NCI-H526 treated with DMSO at 0.1 percent for 48 hours (cell line): ENCODE results near the gene HMCN2.

Experiments used
- DNase-seq: peaks from one replicate; lab custom pipeline; 2025; lab: John Stamatoyannopoulos, UW

Gene HMCN2

GRCh38 chr9:130470950-130471349 is 205.4 kb downstream of the HMCN2 start:
- DNase-seq, result no peak

GRCh38 chr9:130471411-130472183 is 206.0 kb downstream of the HMCN2 start:
- DNase-seq, result no peak

GRCh38 chr9:130472184-130472705 is 206.7 kb downstream of the HMCN2 start:
- no peak for DNase-seq

GRCh38 chr9:130473009-130473408 is 207.4 kb downstream of the HMCN2 start:
- DNase-seq, result no peak

- no peak for DNase-seq
These were observed 208.0 kb downstream of the HMCN2 start for GRCh38 chr9:130473566-130473965.

- no peak for DNase-seq
These were observed 208.5 kb downstream of the HMCN2 start for GRCh38 chr9:130474106-130474505.

- DNase-seq, result no peak
These were observed 210.7 kb downstream of the HMCN2 start for GRCh38 chr9:130476151-130476730.

- DNase-seq, result no peak
These were observed 212.0 kb downstream of the HMCN2 start for GRCh38 chr9:130477564-130477963.

GRCh38 chr9:130478152-130478551 is 212.6 kb downstream of the HMCN2 start:
- no peak for DNase-seq

GRCh38 chr9:130478736-130479575 is 213.4 kb downstream of the HMCN2 start:
- no peak for DNase-seq

GRCh38 chr9:130479587-130479986 is 214.0 kb downstream of the HMCN2 start:
- no peak for DNase-seq

- DNase-seq, result no peak
These were observed 215.1 kb downstream of the HMCN2 start for GRCh38 chr9:130480673-130481072.

GRCh38 chr9:130482463-130482862 is 216.9 kb downstream of the HMCN2 start:
- DNase-seq, result no peak

GRCh38 chr9:130483371-130483971 is 217.9 kb downstream of the HMCN2 start:
- no peak for DNase-seq
